Naive thymus-derived CD8-positive, alpha-beta T cell (primary cell): ENCODE results near the gene LIX1L. TPM values are rescaled to one million over a fixed set of nuclear protein-coding genes. Genes with fewer than 3 reads are reported as not detected.
A peak's percentile ranks its signal among the peaks of the same experiment; 100 is the strongest.

Experiments used
- ATAC-seq, 2 donors: fragments of 150-1000 bp; cut with Tn5 transposase in 1 of 2; sonication (Bioruptor Pico), chemical (Tn5 transposase) in 1 of 2; 1 replicate in 1 of 2; 2 replicates in 1 of 2; pipeline ENCODE4 v1.10.0; 2021; ENCODE audit warnings: mild to moderate bottlenecking in 2 of 2, moderate library complexity in 2 of 2
- POLR2A ChIA-PET: fragments of 350-600 bp; sonication (Branson Sonifier 250); formaldehyde crosslinking; loops from one replicate; lab custom pipeline; 2021; ENCODE audit warnings: antibody characterized with exemption; lab: Charles Lee
- DNase-seq, 10 donors: peaks; one replicate each; pipeline versions ENCODE4 v3.0.0 to v3.0.0-alpha.2; 2020 to 2022
- H3K27ac Mint-ChIP-seq, 10 donors: one replicate each; pipeline ENCODE4 v1.8.0; 2020 to 2022; ENCODE audit warnings: mild to moderate bottlenecking in 10 of 10, mixed read lengths in 10 of 10, moderate library complexity in 4 of 10, inconsistent platforms in 1 of 10
- H3K27me3 Mint-ChIP-seq, 5 donors: one replicate each; pipeline ENCODE4 v1.8.0; 2021 to 2022; ENCODE audit warnings: mixed read lengths in 5 of 5
- H3K36me3 Mint-ChIP-seq, 3 donors: one replicate each; pipeline ENCODE4 v1.8.0; 2020 to 2022; ENCODE audit warnings: mixed read lengths in 3 of 3, mild to moderate bottlenecking in 2 of 3, inconsistent platforms in 1 of 3
- H3K4me1 Mint-ChIP-seq, 4 donors: one replicate each; pipeline ENCODE4 v1.8.0; 2021 to 2022; ENCODE audit warnings: mixed read lengths in 4 of 4
- H3K4me3 Mint-ChIP-seq, 10 donors: one replicate each; pipeline ENCODE4 v1.8.0; 2020 to 2022; ENCODE audit warnings: mild to moderate bottlenecking in 10 of 10, mixed read lengths in 10 of 10, moderate library complexity in 6 of 10, inconsistent platforms in 1 of 10
- H3K9me3 Mint-ChIP-seq, 9 donors: one replicate each; pipeline ENCODE4 v1.8.0; 2020 to 2022; ENCODE audit warnings: mixed read lengths in 9 of 9, mild to moderate bottlenecking in 3 of 9, inconsistent platforms in 1 of 9, moderate library complexity in 1 of 9
- polyA plus RNA-seq, 3 donors: library from polyadenylated mRNA; unstranded; fragments of 300-500 nt; fragmentation: Illumina TruSeq; gene quantifications; one replicate each; pipeline ENCODE4 v1.2.3, GENCODE V29; 2021
- total RNA-seq, 8 experiments: library from RNA in 2 of 8; stranded (reverse) in 2 of 8; gene quantifications; one replicate each; pipeline ENCODE4 v1.2.3 and lab custom pipeline; 2021 to 2026

LIX1L gene
- 10 to 100 TPM; 54.6 to 59.4 TPM for total RNA-seq
- 10 to 100 TPM; 26.3 to 31.7 (median 29.3) TPM for polyA plus RNA-seq
- total RNA-seq (lab: John Stamatoyannopoulos, UW) = 44.8 to 95.7 (median 64.5) reads per million in 6 experiments

GRCh38 chr1:145957443-145958319, at the start of gene LIX1L:
Gene LIX1L, minus strand, starts transcription at chr1:145958017. Its CDS starts 90 bp downstream, at chr1:145957927.
- peak; percentile 83 to 86 for ATAC-seq
- peaks cover 42 to 85% (median 73%) of the 10 kb centered on the region in 4 donors for H3K4me1 Mint-ChIP-seq
- peak within 1 kb of the TSS; percentile 88 to 99 (median 94) for H3K4me3 Mint-ChIP-seq
- DNase-seq = peak; percentile 88 to 97 (median 94)
- peaks cover 0 to 11% (median 0%) of the 10 kb centered on the region in 3 donors for H3K36me3 Mint-ChIP-seq
- H3K27me3 Mint-ChIP-seq = no peaks in the 10 kb centered on the region
- no peaks in the 10 kb centered on the region for H3K9me3 Mint-ChIP-seq
- POLR2A ChIA-PET = interaction anchor here (0.5 to 17.9 kb wide), 16 partner anchors 9 to 112 kb away, joined by 3 to 462 read pairs (median 7); partner anchors contain the start of genes NUDT17, PEX11B, PIAS3 and RBM8A
- peak within 1 kb of the TSS; percentile 87 to 99 (median 98) for H3K27ac Mint-ChIP-seq

- Mint-ChIP-seq H3K9me3 (peaks cover 0 to 2% (median 0%) of the 10 kb centered on the region in 9 donors), H3K4me1 (peaks cover 35 to 85% (median 75%) of the 10 kb centered on the region in 4 donors), H3K27ac (peak overlapping the region; percentile 65 to 100 (median 92)), H3K27me3 (no peaks in the 10 kb centered on the region), H3K4me3 (peak overlapping the region in 8 of 10 donors; percentile 39 to 91 (median 51)), H3K36me3 (no peaks in the 10 kb centered on the region)
- POLR2A ChIA-PET = interaction anchor here (0.5 to 30.6 kb wide), 4 partner anchors 15 to 143 kb away, joined by 3 to 1573 read pairs (median 233); partner anchors contain the start of genes ANKRD34A, LIX1L, POLR3GL and TXNIP
- DNase-seq = no peak
- no peak for ATAC-seq
These were observed 43.9 kb upstream of the LIX1L start for GRCh38 chr1:146001709-146002108.

GRCh38 chr1:145999321-146000024, 41.7 kb upstream of the LIX1L start:
- Mint-ChIP-seq H3K27ac (peak overlapping the region; percentile 95 to 100 (median 99)), H3K4me1 (peaks cover 24 to 64% (median 54%) of the 10 kb centered on the region in 4 donors), H3K36me3 (peaks cover 19 to 22% (median 20%) of the 10 kb centered on the region in 3 donors), H3K27me3 (no peaks in the 10 kb centered on the region), H3K9me3 (peaks cover 0 to 8% (median 0%) of the 10 kb centered on the region in 9 donors), H3K4me3 (peak overlapping the region; percentile 91 to 100 (median 99))
- DNase-seq = peak in 9 of 10 donors; percentile 37 to 71 (median 51)
- peak; percentile 44 to 49 for ATAC-seq
- POLR2A ChIA-PET = interaction anchor here (6.0 to 30.6 kb wide), 5 partner anchors 1 to 72 kb away, joined by 49 to 1573 read pairs (median 462); partner anchors contain the start of genes ANKRD34A, LIX1L, POLR3GL and RBM8A

- H3K4me1 Mint-ChIP-seq = peaks cover 27 to 70% (median 48%) of the 10 kb centered on the region in 4 donors
- H3K27ac Mint-ChIP-seq = peak overlapping the region; percentile 95 to 100 (median 99)
- H3K4me3 Mint-ChIP-seq = peak overlapping the region; percentile 91 to 100 (median 99)
- no peaks in the 10 kb centered on the region for H3K27me3 Mint-ChIP-seq
- ATAC-seq (no peak), DNase-seq (no peak)
- H3K36me3 Mint-ChIP-seq = peaks cover 37 to 40% (median 38%) of the 10 kb centered on the region in 3 donors
- POLR2A ChIA-PET = interaction anchor here (1.9 to 30.6 kb wide), 9 partner anchors 3 to 174 kb away, joined by 6 to 1573 read pairs (median 49); partner anchors contain the start of genes ANKRD34A, LIX1L, NUDT17 and PEX11B
- H3K9me3 Mint-ChIP-seq = peaks cover 0 to 8% (median 0%) of the 10 kb centered on the region in 9 donors
These were observed 39.9 kb upstream of the LIX1L start for GRCh38 chr1:145997718-145998023.

GRCh38 chr1:145997016-145997717, 39.4 kb upstream of the LIX1L start:
- Mint-ChIP-seq H3K36me3 (peaks cover 42 to 45% (median 44%) of the 10 kb centered on the region in 3 donors), H3K4me1 (peaks cover 28 to 72% (median 51%) of the 10 kb centered on the region in 4 donors)

GRCh38 chr1:145996433-145997015, 38.7 kb upstream of the LIX1L start, which contains the start of gene TXNIP:
Gene TXNIP, minus strand, starts transcription at chr1:145996579. Its CDS starts 313 bp downstream, at chr1:145996266.
- H3K4me1 Mint-ChIP-seq = peaks cover 31 to 72% (median 51%) of the 10 kb centered on the region in 4 donors

More at GRCh38 chr1:145997016-145997717, 39.4 kb upstream of the LIX1L start:
- POLR2A ChIA-PET = interaction anchor here (1.0 to 30.6 kb wide), 11 partner anchors 3 to 173 kb away, joined by 3 to 1573 read pairs (median 39); partner anchors contain the start of genes ANKRD34A, LIX1L, NUDT17 and PEX11B
- peak overlapping the region; percentile 91 to 100 (median 99) for H3K4me3 Mint-ChIP-seq
- peaks cover 0 to 8% (median 0%) of the 10 kb centered on the region in 9 donors for H3K9me3 Mint-ChIP-seq
- no peaks in the 10 kb centered on the region for H3K27me3 Mint-ChIP-seq
- peak; percentile 59 to 68 for ATAC-seq
- peak; percentile 44 to 87 (median 65) for DNase-seq
- H3K27ac Mint-ChIP-seq = peak overlapping the region; percentile 95 to 100 (median 99)

GRCh38 chr1:145995964-145996432, 38.2 kb upstream of the LIX1L start:
- Mint-ChIP-seq H3K27me3 (no peaks in the 10 kb centered on the region), H3K4me1 (peaks cover 33 to 73% (median 52%) of the 10 kb centered on the region in 4 donors), H3K4me3 (peak overlapping the region; percentile 91 to 100 (median 99)), H3K27ac (peak overlapping the region; percentile 95 to 100 (median 99)), H3K9me3 (peaks cover 0 to 8% (median 0%) of the 10 kb centered on the region in 9 donors), H3K36me3 (peaks cover 45 to 54% (median 48%) of the 10 kb centered on the region in 3 donors)
- ATAC-seq = no peak
- no peak for DNase-seq
- POLR2A ChIA-PET = interaction anchor here (1.0 to 30.6 kb wide), 11 partner anchors 5 to 151 kb away, joined by 3 to 1573 read pairs (median 39); partner anchors contain the start of genes ANKRD34A, LIX1L, NUDT17 and PEX11B

More at GRCh38 chr1:145996433-145997015, 38.7 kb upstream of the LIX1L start, which contains the start of gene TXNIP:
- ATAC-seq (peak; percentile 67 to 85), DNase-seq (peak; percentile 88 to 98 (median 91))
- peak within 1 kb of the TSS; percentile 95 to 100 (median 99) for H3K27ac Mint-ChIP-seq
- H3K27me3 Mint-ChIP-seq = no peaks in the 10 kb centered on the region
- peak within 1 kb of the TSS; percentile 91 to 100 (median 99) for H3K4me3 Mint-ChIP-seq
- peaks cover 45 to 50% (median 48%) of the 10 kb centered on the region in 3 donors for H3K36me3 Mint-ChIP-seq
- POLR2A ChIA-PET = interaction anchor here (1.0 to 30.6 kb wide), 12 partner anchors 4 to 173 kb away, joined by 3 to 1573 read pairs (median 32); partner anchors contain the start of genes ANKRD34A, LIX1L, NUDT17 and PEX11B
- H3K9me3 Mint-ChIP-seq = peaks cover 0 to 8% (median 0%) of the 10 kb centered on the region in 9 donors

- Mint-ChIP-seq H3K4me1 (peaks cover 36 to 76% (median 58%) of the 10 kb centered on the region in 4 donors), H3K27ac (peak overlapping the region; percentile 95 to 100 (median 99)), H3K36me3 (peaks cover 45 to 54% (median 50%) of the 10 kb centered on the region in 3 donors), H3K9me3 (peaks cover 0 to 8% (median 0%) of the 10 kb centered on the region in 9 donors), H3K4me3 (peak overlapping the region; percentile 91 to 100 (median 99)), H3K27me3 (no peaks in the 10 kb centered on the region)
- no peak for ATAC-seq
- DNase-seq = no peak
- POLR2A ChIA-PET = interaction anchor here (1.8 to 30.6 kb wide), 8 partner anchors 5 to 137 kb away, joined by 8 to 1573 read pairs (median 66); partner anchors contain the start of genes ANKRD34A, LIX1L, PEX11B and PIAS3
These were observed 37.5 kb upstream of the LIX1L start for GRCh38 chr1:145995148-145995881.

- peaks cover 0 to 8% (median 0%) of the 10 kb centered on the region in 9 donors for H3K9me3 Mint-ChIP-seq
- peaks cover 45 to 54% (median 50%) of the 10 kb centered on the region in 3 donors for H3K36me3 Mint-ChIP-seq
- H3K4me3 Mint-ChIP-seq = peak overlapping the region; percentile 91 to 100 (median 99)
- ATAC-seq (no peak), DNase-seq (peak in 2 of 10 donors; percentile 33)
- POLR2A ChIA-PET = interaction anchor here (0.5 to 30.6 kb wide), 9 partner anchors 6 to 134 kb away, joined by 5 to 1573 read pairs (median 49); partner anchors contain the start of genes ANKRD34A, LIX1L, PEX11B and POLR3GL
- peaks cover 33 to 75% (median 55%) of the 10 kb centered on the region in 4 donors for H3K4me1 Mint-ChIP-seq
- no peaks in the 10 kb centered on the region for H3K27me3 Mint-ChIP-seq
- peak overlapping the region; percentile 90 to 100 (median 99) for H3K27ac Mint-ChIP-seq
These were observed 36.7 kb upstream of the LIX1L start for GRCh38 chr1:145994391-145995120.
